GM12878 (cell line): ENCODE results near the gene CHST2. TPM values are rescaled to one million over a fixed set of nuclear protein-coding genes. Genes with fewer than 3 reads are reported as not detected.

ENCODE experiments used
- ATAC-seq: fragments of 200-7000 bp; cut with Tn5 transposase; 3 replicates; pipeline ENCODE4 v1.9.1; 2020; ENCODE audit warnings: mild to moderate bottlenecking, moderate library complexity
- BruUV-seq: library from RNA; stranded (reverse); fragments of 400-500 nt; replicated peaks from 2 replicates; lab custom pipeline; 2021; lab: Mats Ljungman, UMichigan
- CTCF ChIA-PET: fragments of 300-600 bp; sonication (Branson Sonifier 250); formaldehyde crosslinking; extraction: SDS; loops from one replicate; lab custom pipeline; 2021; ENCODE audit warnings: inconsistent platforms; lab: Yijun Ruan, JAX
- POLR2A ChIA-PET: fragments of 350-600 bp; formaldehyde crosslinking; extraction: SDS; loops from one replicate; lab custom pipeline; 2021; ENCODE audit warnings: inconsistent platforms; lab: Charles Lee
- RAD21 ChIA-PET: fragments of 300-600 bp; sonication (Branson Sonifier 250); formaldehyde crosslinking; loops from one replicate; lab custom pipeline; 2023; ENCODE audit warnings: antibody characterized with exemption; ENCODE audit not compliant: unreplicated experiment; lab: Charles Lee
- SMC1A ChIA-PET: fragments of 300-600 bp; sonication (Branson Sonifier 250); formaldehyde crosslinking; loops from one replicate; lab custom pipeline; 2023; ENCODE audit not compliant: unreplicated experiment, uncharacterized antibody; lab: Charles Lee
- DNase-seq: peaks from one replicate; pipeline ENCODE4 v3.0.0-alpha.2; 2011; ENCODE audit warnings: low read depth, low spot score
- FAIRE-seq: peaks from 3 replicates; lab custom pipeline; 2011; peaks lifted over from hg19 to GRCh38; lab: Jason Lieb, UNC
- H2AFZ ChIP-seq: 2 replicates; pipeline ENCODE4 v1.6.0; 2011; ENCODE audit warnings: low read depth, low read length, control low read depth; ENCODE audit not compliant: control insufficient read depth
- H3K27ac ChIP-seq: 2 replicates; pipeline ENCODE4 v1.5.1; 2011; ENCODE audit warnings: control low read depth; ENCODE audit not compliant: control insufficient read depth, insufficient read depth
- H3K27me3 ChIP-seq, 2 experiments: replicated peaks in 1 of 2; 2 replicates each; pipeline versions ENCODE4 v1.6.0 to v1.6.1; 2011; ENCODE audit warnings: low read length in 1 of 2; ENCODE audit not compliant: control insufficient read depth in 2 of 2, insufficient read depth in 2 of 2
- H3K36me3 ChIP-seq, 2 experiments: 2 replicates each; pipeline ENCODE4 v1.5.1; 2011; ENCODE audit warnings: low read length in 1 of 2; ENCODE audit not compliant: control insufficient read depth in 2 of 2, insufficient read depth in 2 of 2
- H3K4me1 ChIP-seq: 2 replicates; pipeline ENCODE4 v1.6.1; 2011; ENCODE audit warnings: mild to moderate bottlenecking, low read length, moderate library complexity, mixed read lengths; ENCODE audit not compliant: control insufficient read depth, insufficient read depth
- H3K4me2 ChIP-seq: 2 replicates; pipeline ENCODE4 v1.6.0; 2011; ENCODE audit warnings: control low read depth; ENCODE audit not compliant: control insufficient read depth, insufficient read depth
- H3K4me3 ChIP-seq: fragments of 200-600 bp; sonication (generic); 2 replicates; pipeline ENCODE4 v1.5.1; 2016
- H3K79me2 ChIP-seq: 2 replicates; pipeline ENCODE4 v1.6.0; 2011; ENCODE audit warnings: low read length; ENCODE audit not compliant: control insufficient read depth, insufficient read depth
- H3K9ac ChIP-seq: 2 replicates; pipeline ENCODE4 v1.8.0; 2011; ENCODE audit warnings: low read length, control low read depth, mixed read lengths; ENCODE audit not compliant: control insufficient read depth, insufficient read depth
- H3K9me3 ChIP-seq: replicated peaks from 3 replicates; pipeline ENCODE4 v1.5.1; 2011; ENCODE audit warnings: mild to moderate bottlenecking, low read length; ENCODE audit not compliant: control insufficient read depth, insufficient read depth
- H4K20me1 ChIP-seq: 2 replicates; pipeline ENCODE4 v1.6.0; 2011; ENCODE audit not compliant: control insufficient read depth, insufficient read depth
- CBX3 ChIP-seq: fragments of 200-600 bp; sonication (generic); IDR thresholded peaks from 2 replicates; pipeline ENCODE4 v1.6.1; 2016; ENCODE audit warnings: low read depth, borderline replicate concordance
- MXI1 ChIP-seq: fragments of 150-350 bp; IDR thresholded peaks from 2 replicates; pipeline ENCODE4 v1.6.1; 2011; ENCODE audit warnings: low read depth, mild to moderate bottlenecking, inconsistent platforms, low read length, improper control_type of control experiment
- POLR2AphosphoS5 ChIP-seq: IDR thresholded peaks from 2 replicates; pipeline ENCODE4 v1.6.1; 2011; ENCODE audit warnings: mild to moderate bottlenecking, low read length, inconsistent platforms
- SMC3 ChIP-seq: IDR thresholded peaks from 2 replicates; pipeline ENCODE4 v1.6.1; 2011; ENCODE audit warnings: low read length, improper control_type of control experiment, borderline replicate concordance
- SREBF1 ChIP-seq: IDR thresholded peaks from 2 replicates; pipeline ENCODE4 v1.6.1; 2012; ENCODE audit warnings: mild to moderate bottlenecking, low read length
- STAT1 ChIP-seq: fragments of 450-650 bp; conservative IDR thresholded peaks from 2 replicates; pipeline ENCODE4 v1.6.1; 2014; ENCODE audit warnings: antibody characterized with exemption, mild to moderate bottlenecking
- TCF12 ChIP-seq: IDR thresholded peaks from 2 replicates; pipeline ENCODE4 v1.6.1; 2011; ENCODE audit warnings: low read depth, mild to moderate bottlenecking, low read length
- YY1 ChIP-seq: IDR thresholded peaks from 2 replicates; pipeline ENCODE4 v1.6.1; 2011; ENCODE audit warnings: low read depth, mild to moderate bottlenecking, low read length
- ZNF274 ChIP-seq: IDR thresholded peaks from one replicate; pipeline ENCODE4 v1.8.0; 2011; ENCODE audit not compliant: insufficient read length, insufficient read depth
- WGBS: methylation state at CpG from one replicate; pipeline ENCODE4 v1.1.6; 2016; ENCODE audit warnings: low lambda C conversion rate; ENCODE audit not compliant: insufficient replicate concordance, insufficient coverage; ENCODE audit errors: missing lambda C conversion rate; 5-methylcytosine and 5-hydroxymethylcytosine counted together
- in situ Hi-C: fragments of 300-500 bp; cut with MboI; formaldehyde crosslinking; loops from 9 replicates; pipeline ENCODE4 v1.14.3; 2018; ENCODE audit warnings: mixed read lengths
- intact Hi-C: fragments of 100-400 bp; cut with micrococcal nuclease; formaldehyde crosslinking; loops from one replicate; pipeline ENCODE4 v1.14.2; 2022; ENCODE audit not compliant: unreplicated experiment
- polyA plus RNA-seq, 11 experiments: library from polyadenylated mRNA; depleted of rRNA in 4 of 11; unstranded in 6 of 11; stranded (reverse) in 5 of 11; fragments of >200 nt; fragmentation: Nextera tagmentation in 4 of 11; fragmentation: Illumina TruSeq in 1 of 11; extraction: Ambion mirVana in 4 of 11; extraction: Trizol in 1 of 11; gene quantifications; 1 replicate in 1 of 11; 2 replicates in 10 of 11; pipeline versions ENCODE4 v1.2.1 to v1.2.3, GENCODE V29; 2011 to 2016; ENCODE audit warnings: inconsistent platforms in 2 of 11, missing spikeins in 2 of 11, low read depth in 1 of 11
- total RNA-seq, 4 experiments: library from RNA; depleted of rRNA in 3 of 4; stranded (reverse); fragments of >200 nt in 3 of 4; fragmentation: Illumina TruSeq in 1 of 4; extraction: Trizol in 1 of 4; gene quantifications; 2 replicates each; pipeline versions ENCODE4 v1.2.1 to v1.2.3, GENCODE V29; 2013 to 2021
- TF ChIP-seq, protein P1 (sequence below): fragments of 450-650 bp; IDR thresholded peaks from 2 replicates; pipeline ENCODE4 v1.6.1; 2017; ENCODE audit warnings: mild to moderate bottlenecking, moderate library complexity
- TF ChIP-seq, protein P2 (sequence below): fragments of 450-650 bp; IDR thresholded peaks from 2 replicates; pipeline ENCODE4 v1.6.1; 2018; ENCODE audit warnings: borderline replicate concordance, mild to moderate bottlenecking; ENCODE audit not compliant: partially characterized antibody

CHST2 gene
- total and polyA plus RNA-seq, 10 of the 15 experiments (the other 5 are each of a cell fraction or from before 2014, with no cell fraction given): 1.6 to 37.2 (median 8.8) TPM

DNA sequence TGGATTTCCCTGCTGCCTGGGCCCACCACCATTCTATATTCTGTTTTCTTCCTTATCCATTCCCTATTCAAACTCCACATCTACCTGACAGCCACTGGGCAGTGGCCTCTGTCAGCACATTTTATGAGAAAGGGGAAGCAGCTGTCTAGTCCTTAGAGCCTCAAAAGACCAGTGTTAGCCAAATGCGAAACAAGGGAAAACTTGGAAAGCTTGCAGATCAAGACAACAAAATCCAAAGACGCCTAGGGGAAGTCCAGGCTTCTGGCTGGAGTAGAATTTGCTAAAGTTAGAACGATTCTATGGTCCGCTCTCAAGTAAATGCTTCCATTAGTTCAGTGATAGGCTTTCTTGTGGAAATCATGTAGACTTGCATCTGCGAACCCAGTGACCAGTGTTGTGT is 39.4 kb upstream of the CHST2 start:
- intact Hi-C loops (no loop called here), in situ Hi-C loops (no loop called here)
- Histone ChIP-seq H4K20me1 (no peaks in the 10 kb centered on the region), H3K36me3 (no peaks in the 10 kb centered on the region; a peak in 1 of 4 replicates), H3K9ac (no peak overlapping the region), H3K27me3 (no peaks in the 10 kb centered on the region), H3K9me3 (no peaks in the 10 kb centered on the region; the same call in 2 of the 3 replicates), H3K4me1 (peaks cover 35% of the 10 kb centered on the region), H3K4me2 (no peak overlapping the region), H3K79me2 (no peaks in the 10 kb centered on the region), H2AFZ (no peak overlapping the region), H3K4me3 (no peak overlapping the region), H3K27ac (no peak overlapping the region)
- RAD21 ChIA-PET: no interaction called here
- WGBS: 94% methylated on average over 5 of the region's 5 CpGs
- SMC1A ChIA-PET: interaction anchor here (1.7 to 3.0 kb wide), 2 partner anchors 9 to 13 kb away, joined by 7 to 10 read pairs; no protein-coding TSS in a partner anchor
- no peak for ATAC-seq
- POLR2A ChIA-PET: no interaction called here
- no TSS peak for BruUV-seq
- no peak for FAIRE-seq
- DNase-seq: no peak
- CTCF ChIA-PET: no interaction called here
- TF ChIP-seq SREBF1 (no peak), ZNF274 (no peak), SMC3 (no peak), YY1 (no peak), TCF12 (no peak), POLR2AphosphoS5 (no peak), STAT1 (no peak), MXI1 (no peak), CBX3 (no peak)
- TF ChIP-seq, protein P1, sequence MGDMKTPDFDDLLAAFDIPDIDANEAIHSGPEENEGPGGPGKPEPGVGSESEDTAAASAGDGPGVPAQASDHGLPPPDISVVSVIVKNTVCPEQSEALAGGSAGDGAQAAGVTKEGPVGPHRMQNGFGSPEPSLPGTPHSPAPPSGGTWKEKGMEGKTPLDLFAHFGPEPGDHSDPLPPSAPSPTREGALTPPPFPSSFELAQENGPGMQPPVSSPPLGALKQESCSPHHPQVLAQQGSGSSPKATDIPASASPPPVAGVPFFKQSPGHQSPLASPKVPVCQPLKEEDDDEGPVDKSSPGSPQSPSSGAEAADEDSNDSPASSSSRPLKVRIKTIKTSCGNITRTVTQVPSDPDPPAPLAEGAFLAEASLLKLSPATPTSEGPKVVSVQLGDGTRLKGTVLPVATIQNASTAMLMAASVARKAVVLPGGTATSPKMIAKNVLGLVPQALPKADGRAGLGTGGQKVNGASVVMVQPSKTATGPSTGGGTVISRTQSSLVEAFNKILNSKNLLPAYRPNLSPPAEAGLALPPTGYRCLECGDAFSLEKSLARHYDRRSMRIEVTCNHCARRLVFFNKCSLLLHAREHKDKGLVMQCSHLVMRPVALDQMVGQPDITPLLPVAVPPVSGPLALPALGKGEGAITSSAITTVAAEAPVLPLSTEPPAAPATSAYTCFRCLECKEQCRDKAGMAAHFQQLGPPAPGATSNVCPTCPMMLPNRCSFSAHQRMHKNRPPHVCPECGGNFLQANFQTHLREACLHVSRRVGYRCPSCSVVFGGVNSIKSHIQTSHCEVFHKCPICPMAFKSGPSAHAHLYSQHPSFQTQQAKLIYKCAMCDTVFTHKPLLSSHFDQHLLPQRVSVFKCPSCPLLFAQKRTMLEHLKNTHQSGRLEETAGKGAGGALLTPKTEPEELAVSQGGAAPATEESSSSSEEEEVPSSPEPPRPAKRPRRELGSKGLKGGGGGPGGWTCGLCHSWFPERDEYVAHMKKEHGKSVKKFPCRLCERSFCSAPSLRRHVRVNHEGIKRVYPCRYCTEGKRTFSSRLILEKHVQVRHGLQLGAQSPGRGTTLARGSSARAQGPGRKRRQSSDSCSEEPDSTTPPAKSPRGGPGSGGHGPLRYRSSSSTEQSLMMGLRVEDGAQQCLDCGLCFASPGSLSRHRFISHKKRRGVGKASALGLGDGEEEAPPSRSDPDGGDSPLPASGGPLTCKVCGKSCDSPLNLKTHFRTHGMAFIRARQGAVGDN: no peak
- TF ChIP-seq, protein P2, sequence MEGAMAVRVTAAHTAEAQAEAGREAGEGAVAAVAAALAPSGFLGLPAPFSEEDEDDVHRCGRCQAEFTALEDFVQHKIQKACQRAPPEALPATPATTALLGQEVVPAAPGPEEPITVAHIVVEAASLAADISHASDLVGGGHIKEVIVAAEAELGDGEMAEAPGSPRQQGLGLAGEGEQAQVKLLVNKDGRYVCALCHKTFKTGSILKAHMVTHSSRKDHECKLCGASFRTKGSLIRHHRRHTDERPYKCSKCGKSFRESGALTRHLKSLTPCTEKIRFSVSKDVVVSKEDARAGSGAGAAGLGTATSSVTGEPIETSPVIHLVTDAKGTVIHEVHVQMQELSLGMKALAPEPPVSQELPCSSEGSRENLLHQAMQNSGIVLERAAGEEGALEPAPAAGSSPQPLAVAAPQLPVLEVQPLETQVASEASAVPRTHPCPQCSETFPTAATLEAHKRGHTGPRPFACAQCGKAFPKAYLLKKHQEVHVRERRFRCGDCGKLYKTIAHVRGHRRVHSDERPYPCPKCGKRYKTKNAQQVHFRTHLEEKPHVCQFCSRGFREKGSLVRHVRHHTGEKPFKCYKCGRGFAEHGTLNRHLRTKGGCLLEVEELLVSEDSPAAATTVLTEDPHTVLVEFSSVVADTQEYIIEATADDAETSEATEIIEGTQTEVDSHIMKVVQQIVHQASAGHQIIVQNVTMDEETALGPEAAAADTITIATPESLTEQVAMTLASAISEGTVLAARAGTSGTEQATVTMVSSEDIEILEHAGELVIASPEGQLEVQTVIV: no peak
